Subcutaneous abdominal adipose tissue (tissue), 5 donors: ENCODE data around the gene RIC3.

Source experiments
- H3K27ac ChIP-seq: one replicate; pipeline ENCODE4 v1.7.0; 2013; ENCODE audit warnings: low read depth, mild to moderate bottlenecking, inconsistent platforms, low read length, moderate library complexity
- H3K27me3 ChIP-seq, 5 donors: one replicate each; pipeline ENCODE4 v1.7.0; 2013; ENCODE audit warnings: low read length in 5 of 5, inconsistent platforms in 1 of 5; ENCODE audit not compliant: control insufficient read depth in 5 of 5, insufficient read depth in 4 of 5
- H3K36me3 ChIP-seq, 5 donors: one replicate each; pipeline ENCODE4 v1.7.0; 2013; ENCODE audit warnings: low read length in 5 of 5; ENCODE audit not compliant: control insufficient read depth in 5 of 5, insufficient read depth in 5 of 5
- H3K4me1 ChIP-seq, 5 donors: one replicate each; pipeline ENCODE4 v1.7.0; 2013; ENCODE audit warnings: low read length in 5 of 5, mild to moderate bottlenecking in 3 of 5, moderate library complexity in 1 of 5; ENCODE audit not compliant: control insufficient read depth in 5 of 5, insufficient read depth in 5 of 5
- H3K4me3 ChIP-seq, 5 donors: one replicate each; pipeline ENCODE4 v1.7.0; 2013; ENCODE audit warnings: low read length in 5 of 5, low read depth in 1 of 5
- H3K9ac ChIP-seq, 5 donors: one replicate each; pipeline ENCODE4 v1.7.0; 2013; ENCODE audit warnings: low read length in 5 of 5, mild to moderate bottlenecking in 4 of 5, moderate library complexity in 3 of 5
- H3K9me3 ChIP-seq, 5 donors: one replicate each; pipeline ENCODE4 v1.7.0; 2013; ENCODE audit warnings: low read length in 5 of 5; ENCODE audit not compliant: control insufficient read depth in 5 of 5
- donor health status: healthy.
- donor health status: healthy.
- donor health status: healthy.
- donor health status: healthy.
- donor health status: healthy.

Gene RIC3

GRCh38 chr11:8099291-8099899, 69.4 kb downstream of the RIC3 start:
- no peak overlapping the region for H3K27ac ChIP-seq
- no peaks in the 10 kb centered on the region for H3K27me3 ChIP-seq
- no peak overlapping the region for H3K4me3 ChIP-seq
- H3K9me3 ChIP-seq = no peaks in the 10 kb centered on the region
- no peaks in the 10 kb centered on the region for H3K4me1 ChIP-seq
- H3K36me3 ChIP-seq = peaks cover 0 to 66% (median 49%) of the 10 kb centered on the region in 5 donors
- H3K9ac ChIP-seq = no peak overlapping the region

GRCh38 chr11:8098879-8099278, 69.9 kb downstream of the RIC3 start:
- no peaks in the 10 kb centered on the region for H3K4me1 ChIP-seq
- no peak overlapping the region for H3K27ac ChIP-seq
- H3K27me3 ChIP-seq = no peaks in the 10 kb centered on the region
- H3K9ac ChIP-seq = no peak overlapping the region
- no peaks in the 10 kb centered on the region for H3K9me3 ChIP-seq
- H3K4me3 ChIP-seq = no peak overlapping the region
- H3K36me3 ChIP-seq = peaks cover 0 to 67% (median 50%) of the 10 kb centered on the region in 5 donors

- peaks cover 0 to 63% (median 46%) of the 10 kb centered on the region in 5 donors for H3K36me3 ChIP-seq
- H3K4me1 ChIP-seq = no peaks in the 10 kb centered on the region
- H3K4me3 ChIP-seq = no peak overlapping the region
- H3K9me3 ChIP-seq = no peaks in the 10 kb centered on the region
- H3K27ac ChIP-seq = no peak overlapping the region
- H3K9ac ChIP-seq = no peak overlapping the region
- no peaks in the 10 kb centered on the region for H3K27me3 ChIP-seq
Measured at GRCh38 chr11:8098361-8098760, 70.5 kb downstream of the RIC3 start.

- no peak overlapping the region for H3K9ac ChIP-seq
- no peak overlapping the region for H3K27ac ChIP-seq
- no peaks in the 10 kb centered on the region for H3K27me3 ChIP-seq
- H3K36me3 ChIP-seq = peaks cover 0 to 63% (median 46%) of the 10 kb centered on the region in 5 donors
- H3K4me1 ChIP-seq = peaks cover 0 to 3% (median 2%) of the 10 kb centered on the region in 5 donors
- H3K4me3 ChIP-seq = no peak overlapping the region
- no peaks in the 10 kb centered on the region for H3K9me3 ChIP-seq
Measured at GRCh38 chr11:8097926-8098325, 70.9 kb downstream of the RIC3 start.

- H3K4me3 ChIP-seq = no peak overlapping the region
- H3K27ac ChIP-seq = no peak overlapping the region
- H3K36me3 ChIP-seq = peaks cover 0 to 60% (median 45%) of the 10 kb centered on the region in 5 donors
- peaks cover 0 to 8% (median 6%) of the 10 kb centered on the region in 5 donors for H3K4me1 ChIP-seq
- H3K27me3 ChIP-seq = no peaks in the 10 kb centered on the region
- no peak overlapping the region for H3K9ac ChIP-seq
- H3K9me3 ChIP-seq = no peaks in the 10 kb centered on the region
Measured at GRCh38 chr11:8097468-8097867, 71.4 kb downstream of the RIC3 start.

- Histone ChIP-seq H3K9me3 (no peaks in the 10 kb centered on the region), H3K9ac (no peak overlapping the region), H3K36me3 (peaks cover 0 to 56% (median 41%) of the 10 kb centered on the region in 5 donors), H3K27me3 (no peaks in the 10 kb centered on the region), H3K4me1 (peaks cover 0 to 9% (median 8%) of the 10 kb centered on the region in 5 donors), H3K27ac (no peak overlapping the region), H3K4me3 (no peak overlapping the region)
Measured at GRCh38 chr11:8097062-8097461, 71.8 kb downstream of the RIC3 start.

- no peak overlapping the region for H3K4me3 ChIP-seq
- no peak overlapping the region for H3K9ac ChIP-seq
- H3K4me1 ChIP-seq = peaks cover 0 to 9% (median 8%) of the 10 kb centered on the region in 5 donors
- no peaks in the 10 kb centered on the region for H3K27me3 ChIP-seq
- H3K9me3 ChIP-seq = no peaks in the 10 kb centered on the region
- H3K27ac ChIP-seq = no peak overlapping the region
- peaks cover 0 to 51% (median 37%) of the 10 kb centered on the region in 5 donors for H3K36me3 ChIP-seq
Measured at GRCh38 chr11:8096575-8096974, 72.2 kb downstream of the RIC3 start.

GRCh38 chr11:8095806-8096522, 72.9 kb downstream of the RIC3 start:
- H3K27ac ChIP-seq = no peak overlapping the region
- no peak overlapping the region for H3K9ac ChIP-seq
- no peak overlapping the region for H3K4me3 ChIP-seq
- peaks cover 0 to 9% (median 8%) of the 10 kb centered on the region in 5 donors for H3K4me1 ChIP-seq
- H3K27me3 ChIP-seq = no peaks in the 10 kb centered on the region
- no peaks in the 10 kb centered on the region for H3K9me3 ChIP-seq
- peaks cover 0 to 45% (median 32%) of the 10 kb centered on the region in 5 donors for H3K36me3 ChIP-seq

GRCh38 chr11:8095371-8095770, 73.5 kb downstream of the RIC3 start:
- H3K4me1 ChIP-seq = peaks cover 0 to 9% (median 8%) of the 10 kb centered on the region in 5 donors
- H3K9ac ChIP-seq = no peak overlapping the region
- H3K4me3 ChIP-seq = no peak overlapping the region
- H3K36me3 ChIP-seq = peaks cover 0 to 39% (median 26%) of the 10 kb centered on the region in 5 donors
- H3K27ac ChIP-seq = no peak overlapping the region
- no peaks in the 10 kb centered on the region for H3K9me3 ChIP-seq
- no peaks in the 10 kb centered on the region for H3K27me3 ChIP-seq

GRCh38 chr11:8094656-8095055, 74.2 kb downstream of the RIC3 start:
- Histone ChIP-seq H3K36me3 (peaks cover 0 to 35% (median 20%) of the 10 kb centered on the region in 5 donors), H3K9ac (no peak overlapping the region), H3K27ac (no peak overlapping the region), H3K9me3 (no peaks in the 10 kb centered on the region), H3K4me3 (no peak overlapping the region), H3K4me1 (peaks cover 0 to 9% (median 8%) of the 10 kb centered on the region in 5 donors), H3K27me3 (no peaks in the 10 kb centered on the region)
